Measurements from ENCODE around the gene C10orf90. TPM values are rescaled to one million over a fixed set of nuclear protein-coding genes. Genes with fewer than 3 reads are reported as not detected.

The C10orf90 gene
- total and polyA plus RNA-seq, 4 donors: 0.05 to 0.25 TPM; not detected in 2

DNA sequence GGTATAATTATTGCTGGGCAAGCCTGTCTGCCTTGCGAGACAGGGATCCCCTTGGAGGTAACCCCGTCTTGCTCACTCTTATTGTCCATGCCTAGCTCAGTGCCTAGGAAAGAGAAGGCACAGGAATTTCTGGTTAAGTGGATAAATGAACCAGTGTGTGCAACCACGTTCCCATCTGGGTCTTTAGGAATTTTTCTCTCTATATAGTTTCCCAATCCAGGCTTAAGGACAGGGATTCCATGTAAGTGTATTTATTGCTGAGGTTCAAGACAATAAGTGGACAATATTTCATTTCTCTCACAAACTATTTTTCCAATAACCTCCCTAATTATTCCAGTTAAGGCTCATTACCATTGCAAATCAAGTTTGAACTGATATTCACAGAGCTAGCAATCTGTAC is 273.3 kb downstream of the C10orf90 start (continued):
- TF ChIP-seq, protein P1, sequence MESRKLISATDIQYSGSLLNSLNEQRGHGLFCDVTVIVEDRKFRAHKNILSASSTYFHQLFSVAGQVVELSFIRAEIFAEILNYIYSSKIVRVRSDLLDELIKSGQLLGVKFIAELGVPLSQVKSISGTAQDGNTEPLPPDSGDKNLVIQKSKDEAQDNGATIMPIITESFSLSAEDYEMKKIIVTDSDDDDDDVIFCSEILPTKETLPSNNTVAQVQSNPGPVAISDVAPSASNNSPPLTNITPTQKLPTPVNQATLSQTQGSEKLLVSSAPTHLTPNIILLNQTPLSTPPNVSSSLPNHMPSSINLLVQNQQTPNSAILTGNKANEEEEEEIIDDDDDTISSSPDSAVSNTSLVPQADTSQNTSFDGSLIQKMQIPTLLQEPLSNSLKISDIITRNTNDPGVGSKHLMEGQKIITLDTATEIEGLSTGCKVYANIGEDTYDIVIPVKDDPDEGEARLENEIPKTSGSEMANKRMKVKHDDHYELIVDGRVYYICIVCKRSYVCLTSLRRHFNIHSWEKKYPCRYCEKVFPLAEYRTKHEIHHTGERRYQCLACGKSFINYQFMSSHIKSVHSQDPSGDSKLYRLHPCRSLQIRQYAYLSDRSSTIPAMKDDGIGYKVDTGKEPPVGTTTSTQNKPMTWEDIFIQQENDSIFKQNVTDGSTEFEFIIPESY (IDR thresholded peaks at IDR 0.05): no peak
- TF ChIP-seq TAF1 (conservative IDR thresholded peaks at IDR 0.05): no peak

DNA sequence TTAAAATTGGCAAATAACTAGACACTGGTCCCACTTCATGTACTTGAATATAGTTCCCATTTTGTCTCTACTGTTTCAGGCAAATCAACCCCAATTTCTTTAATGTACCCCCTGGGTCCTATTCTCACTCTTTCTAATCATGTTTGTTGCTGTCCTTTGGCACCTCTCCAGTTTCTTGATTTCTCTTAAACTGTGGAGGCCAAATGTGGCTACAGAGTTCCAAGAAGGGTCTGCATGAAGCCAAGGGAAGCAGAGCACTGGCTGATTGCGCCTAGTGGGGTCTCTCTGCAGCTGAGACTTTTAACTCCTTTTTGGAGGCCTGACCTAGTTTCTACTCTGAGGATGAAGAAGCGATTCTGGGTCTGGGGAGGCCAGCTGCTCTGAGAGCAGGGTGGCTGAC is 275.5 kb downstream of the C10orf90 start:
- Histone ChIP-seq H3K27ac (ENCODE audit: low read depth in 1 of 2, low read length in 2 of 2) (no peak overlapping the region), H3K9ac (ENCODE audit: low read depth in 1 of 2, low read length in 2 of 2) (no peak overlapping the region), H3K27me3 (ENCODE audit: control insufficient read depth in 4 of 4, insufficient read depth in 4 of 4, low read length in 3 of 4) (peaks cover 0 to 9% (median 4%) of the 10 kb centered on the region in 4 donors), H3K36me3 (ENCODE audit: control insufficient read depth in 4 of 4, insufficient read depth in 3 of 4, low read depth in 1 of 4, low read length in 3 of 4) (no peaks in the 10 kb centered on the region), H3K4me1 (ENCODE audit: control insufficient read depth in 4 of 4, insufficient read depth in 4 of 4, low read length in 3 of 4) (no peaks in the 10 kb centered on the region), H3K4me3 (ENCODE audit: low read depth in 1 of 3, low read length in 3 of 3) (no peak overlapping the region), H3K9me3 (ENCODE audit: control insufficient read depth in 4 of 4, low read length in 3 of 4) (no peaks in the 10 kb centered on the region)
- no peak for DNase-seq (ENCODE audit: low spot score)
- TF ChIP-seq RXRA (IDR thresholded peaks at IDR 0.05) (no peak), TAF1 (conservative IDR thresholded peaks at IDR 0.05) (no peak), RAD21 (IDR thresholded peaks at IDR 0.05) (no peak), CTCF (IDR thresholded peaks at IDR 0.05; ENCODE audit: low read depth, low read length, missing input control) (no peak), HNF4G (IDR thresholded peaks at IDR 0.05) (no peak), EGR1 (IDR thresholded peaks at IDR 0.05; ENCODE audit: low read depth in 2 of 2) (no peak), JUND (IDR thresholded peaks at IDR 0.05) (no peak), GABPA (IDR thresholded peaks at IDR 0.05 in 1 of 2, conservative IDR thresholded peaks at IDR 0.05 in 1 of 2) (no peak), SP1 (IDR thresholded peaks at IDR 0.05) (no peak), YY1 (IDR thresholded peaks at IDR 0.05) (no peak), REST (IDR thresholded peaks at IDR 0.05) (no peak), HNF4A (conservative IDR thresholded peaks at IDR 0.05) (no peak), FOXA1 (IDR thresholded peaks at IDR 0.05) (no peak), NR2F2 (IDR thresholded peaks at IDR 0.05) (no peak), FOXA2 (IDR thresholded peaks at IDR 0.05) (no peak)
- TF ChIP-seq, protein P2, sequence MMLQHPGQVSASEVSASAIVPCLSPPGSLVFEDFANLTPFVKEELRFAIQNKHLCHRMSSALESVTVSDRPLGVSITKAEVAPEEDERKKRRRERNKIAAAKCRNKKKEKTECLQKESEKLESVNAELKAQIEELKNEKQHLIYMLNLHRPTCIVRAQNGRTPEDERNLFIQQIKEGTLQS (IDR thresholded peaks at IDR 0.05): no peak
- TF ChIP-seq, protein P3, sequence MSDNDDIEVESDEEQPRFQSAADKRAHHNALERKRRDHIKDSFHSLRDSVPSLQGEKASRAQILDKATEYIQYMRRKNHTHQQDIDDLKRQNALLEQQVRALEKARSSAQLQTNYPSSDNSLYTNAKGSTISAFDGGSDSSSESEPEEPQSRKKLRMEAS (IDR thresholded peaks at IDR 0.05): no peak
- TF ChIP-seq, protein P1 (IDR thresholded peaks at IDR 0.05): no peak
- WGBS: 78% methylated on average over 2 of the region's 2 CpGs

Measured in liver (tissue), 9 donors.